Kidney (tissue), 14 donors: ENCODE results near the gene CBLB. TPM values are rescaled to one million over a fixed set of nuclear protein-coding genes. Genes with fewer than 3 reads are reported as not detected.

ENCODE experiments used
- DNase-seq, 5 donors: peaks; one replicate each; pipeline ENCODE4 v3.0.0-alpha.2; 2013 to 2020
- FAIRE-seq: peaks from 2 replicates; lab custom pipeline; 2012; peaks lifted over from hg19 to GRCh38; lab: Jason Lieb, UNC
- H3K27ac ChIP-seq, 2 donors: one replicate each; pipeline ENCODE4 v1.7.0; 2013; ENCODE audit warnings: low read depth in 2 of 2, low read length in 2 of 2, inconsistent platforms in 1 of 2
- H3K27me3 ChIP-seq: one replicate; pipeline ENCODE4 v1.7.1; 2013; ENCODE audit warnings: low read length, inconsistent platforms; ENCODE audit not compliant: control insufficient read depth, insufficient read depth
- H3K36me3 ChIP-seq, 3 donors: one replicate each; pipeline versions ENCODE4 v1.7.0 to v1.7.1; 2013; ENCODE audit warnings: low read length in 3 of 3, control low read depth in 1 of 3, inconsistent platforms in 1 of 3; ENCODE audit not compliant: insufficient read depth in 3 of 3, control insufficient read depth in 2 of 3
- H3K4me1 ChIP-seq, 3 donors: one replicate each; pipeline versions ENCODE4 v1.7.0 to v1.7.1; 2013; ENCODE audit warnings: low read length in 3 of 3, inconsistent platforms in 1 of 3, low read depth in 1 of 3; ENCODE audit not compliant: control insufficient read depth in 2 of 3, insufficient read depth in 2 of 3
- H3K4me3 ChIP-seq, 3 donors: one replicate each; pipeline versions ENCODE4 v1.7.0 to v1.8.1; 2013; ENCODE audit warnings: low read length in 3 of 3, control low read depth in 1 of 3, inconsistent platforms in 1 of 3
- H3K9ac ChIP-seq, 3 donors: one replicate each; pipeline versions ENCODE4 v1.7.0 to v1.7.1; 2013; ENCODE audit warnings: low read length in 3 of 3, control low read depth in 1 of 3, inconsistent platforms in 1 of 3
- H3K9me3 ChIP-seq, 3 donors: one replicate each; pipeline versions ENCODE4 v1.7.0 to v1.7.1; 2013; ENCODE audit warnings: low read length in 3 of 3, control low read depth in 1 of 3, inconsistent platforms in 1 of 3; ENCODE audit not compliant: control insufficient read depth in 2 of 3, insufficient read depth in 1 of 3
- CTCF ChIP-seq: IDR thresholded peaks from 3 replicates; pipeline ENCODE4 v1.5.1; 2012; ENCODE audit warnings: mild to moderate bottlenecking, moderate library complexity, borderline replicate concordance; ENCODE audit not compliant: insufficient read depth; ENCODE audit errors: extremely low read depth
- intact Hi-C: fragments of 100-400 bp; cut with DNase I; formaldehyde crosslinking; loops from one replicate; pipeline ENCODE4 v1.11.1; 2022
- polyA plus RNA-seq: library from polyadenylated mRNA; stranded (reverse); fragments of 350-450 nt; fragmentation: Illumina TruSeq; extraction: RNeasy Lipid Tissue Mini Kit (QIAGEN cat#74804); gene quantifications from one replicate; pipeline ENCODE4 v1.2.3, GENCODE V29; 2014; ENCODE audit warnings: low read depth, low replicate concordance; ENCODE audit not compliant: insufficient read depth
- total RNA-seq: library from RNA; stranded (reverse); fragmentation: NEBNext Ultra II Directional; extraction: Animal tissue kit (Norgen Biotek cat#: 25700); gene quantifications from one replicate; pipeline ENCODE4 v1.2.1, GENCODE V29; 2021
- donor health status: control.
- donor health status: control.
- donor health status: control.
- donor health status: control.
- donor health status: control.
- donor health status: DM: yes; HTN: yes; CAD: no.
- donor health status: Normal renal cell carcinoma (clear cell type).

Gene CBLB
- total and polyA plus RNA-seq, 2 donors from 2014 or later = 7.7 to 48.4 TPM

- no peak overlapping the region for H3K27ac ChIP-seq
- no peak overlapping the region for H3K4me3 ChIP-seq
- TF ChIP-seq CTCF = no peak
- H3K9ac ChIP-seq = no peak overlapping the region
- DNase-seq = no peak
- H3K27me3 ChIP-seq = no peaks in the 10 kb centered on the region
- no peaks in the 10 kb centered on the region for H3K36me3 ChIP-seq
- no peaks in the 10 kb centered on the region for H3K4me1 ChIP-seq
- FAIRE-seq = no peak
- intact Hi-C loops = no loop called here
- no peaks in the 10 kb centered on the region for H3K9me3 ChIP-seq
These were observed 246.6 kb downstream of the CBLB start for GRCh38 chr3:105622169-105622568.

- H3K9ac ChIP-seq = no peak overlapping the region
- H3K27ac ChIP-seq = no peak overlapping the region
- no peak for TF ChIP-seq CTCF
- intact Hi-C loops = no loop called here
- DNase-seq = no peak
- no peaks in the 10 kb centered on the region for H3K36me3 ChIP-seq
- H3K27me3 ChIP-seq = no peaks in the 10 kb centered on the region
- FAIRE-seq = no peak
- no peaks in the 10 kb centered on the region for H3K4me1 ChIP-seq
- H3K4me3 ChIP-seq = no peak overlapping the region
- no peaks in the 10 kb centered on the region for H3K9me3 ChIP-seq
These were observed 248.6 kb downstream of the CBLB start for GRCh38 chr3:105620236-105620635.

GRCh38 chr3:105619651-105620050 is 249.2 kb downstream of the CBLB start:
- TF ChIP-seq CTCF = no peak
- Histone ChIP-seq H3K9ac (no peak overlapping the region), H3K27ac (no peak overlapping the region), H3K36me3 (no peaks in the 10 kb centered on the region), H3K4me3 (no peak overlapping the region), H3K4me1 (no peaks in the 10 kb centered on the region), H3K9me3 (no peaks in the 10 kb centered on the region), H3K27me3 (no peaks in the 10 kb centered on the region)
- FAIRE-seq (no peak), DNase-seq (no peak)
- intact Hi-C loops = no loop called here

- no peaks in the 10 kb centered on the region for H3K27me3 ChIP-seq
- intact Hi-C loops = no loop called here
- no peak for DNase-seq
These were observed 250.3 kb downstream of the CBLB start for GRCh38 chr3:105618556-105618955.

More at GRCh38 chr3:105618556-105618955, 250.3 kb downstream of the CBLB start:
- no peaks in the 10 kb centered on the region for H3K4me1 ChIP-seq
- H3K9ac ChIP-seq = no peak overlapping the region
- no peak for TF ChIP-seq CTCF
- no peak overlapping the region for H3K4me3 ChIP-seq
- no peaks in the 10 kb centered on the region for H3K36me3 ChIP-seq
- no peak overlapping the region for H3K27ac ChIP-seq
- H3K9me3 ChIP-seq = no peaks in the 10 kb centered on the region
- FAIRE-seq = no peak
